Endodermal cell (in vitro differentiated cells): Measurements from ENCODE around the gene YTHDF2. TPM values are rescaled to one million over a fixed set of nuclear protein-coding genes. Genes with fewer than 3 reads are reported as not detected.
"Not testable (repeated sequence)": the region's sequence is repeated elsewhere in the genome, so short reads cannot be mapped to it uniquely, and the experiment has no call there.

Experiments used
- DNase-seq: peaks from one replicate; pipeline ENCODE4 v3.0.0-alpha.2; 2017
- H3K27ac ChIP-seq: 2 replicates; pipeline ENCODE4 v1.5.1; 2013; ENCODE audit warnings: mild to moderate bottlenecking, low read depth, low read length, moderate library complexity
- H3K27me3 ChIP-seq: 2 replicates; pipeline ENCODE4 v1.6.1; 2013; ENCODE audit warnings: mild to moderate bottlenecking, low read length, moderate library complexity; ENCODE audit not compliant: insufficient read depth, control insufficient read depth, poor library complexity, severe bottlenecking
- H3K36me3 ChIP-seq: 2 replicates; pipeline ENCODE4 v1.7.0; 2013; ENCODE audit warnings: mild to moderate bottlenecking, low read length, moderate library complexity; ENCODE audit not compliant: control insufficient read depth, insufficient read depth
- H3K4me1 ChIP-seq: one replicate; pipeline ENCODE4 v1.7.0; 2013; ENCODE audit warnings: low read length; ENCODE audit not compliant: control insufficient read depth, insufficient read depth
- H3K4me3 ChIP-seq: 2 replicates; pipeline ENCODE4 v1.5.1; 2013; ENCODE audit warnings: mild to moderate bottlenecking, low read length, moderate library complexity
- H3K9ac ChIP-seq: 2 replicates; pipeline ENCODE4 v1.6.1; 2013; ENCODE audit warnings: mild to moderate bottlenecking, low read length, moderate library complexity; ENCODE audit not compliant: poor library complexity, severe bottlenecking; ENCODE audit errors: extremely low read depth
- H3K9me3 ChIP-seq: 2 replicates; pipeline ENCODE4 v1.6.1; 2013; ENCODE audit warnings: mild to moderate bottlenecking, low read length, moderate library complexity; ENCODE audit not compliant: control insufficient read depth
- H3K27ac Mint-ChIP-seq: 2 replicates; pipeline ENCODE4 v1.8.0; 2020; ENCODE audit warnings: mixed read lengths
- H3K27me3 Mint-ChIP-seq: 2 replicates; pipeline ENCODE4 v1.8.0; 2021; ENCODE audit warnings: mild to moderate bottlenecking, mixed read lengths; ENCODE audit not compliant: insufficient read depth
- H3K36me3 Mint-ChIP-seq: 2 replicates; pipeline ENCODE4 v1.8.0; 2020; ENCODE audit warnings: low read depth, mixed read lengths
- H3K4me1 Mint-ChIP-seq: 2 replicates; pipeline ENCODE4 v1.8.0; 2020; ENCODE audit warnings: mixed read lengths
- H3K4me3 Mint-ChIP-seq: 2 replicates; pipeline ENCODE4 v1.8.0; 2020; ENCODE audit warnings: mild to moderate bottlenecking, moderate library complexity, mixed read lengths
- H3K9me3 Mint-ChIP-seq: 2 replicates; pipeline ENCODE4 v1.8.0; 2020; ENCODE audit warnings: mild to moderate bottlenecking, mixed read lengths
- CTCF ChIP-seq: fragments of 200-600 bp; sonication (generic); conservative IDR thresholded peaks from 2 replicates; pipeline ENCODE4 v1.5.0; 2021; ENCODE audit warnings: antibody characterized with exemption, mild to moderate bottlenecking
- WGBS, 2 experiments: methylation state at CpG; one replicate each; pipeline versions ENCODE4 v1.1.5 to v1.1.7; 2013; ENCODE audit warnings: missing lambda C conversion rate in 2 of 2, mixed read lengths in 1 of 2; ENCODE audit not compliant: insufficient coverage in 1 of 2, insufficient read length in 1 of 2; 5-methylcytosine and 5-hydroxymethylcytosine counted together
- total RNA-seq, 2 donors: library from RNA; stranded (reverse); fragmentation: NEBNext Ultra II Directional in 1 of 2; extraction: Animal tissue kit (Norgen Biotek cat#: 25700) in 1 of 2; gene quantifications; 2 replicates in 1 of 2; 3 replicates in 1 of 2; pipeline ENCODE4 v1.2.1, GENCODE V29; 2021

Gene YTHDF2
- total RNA-seq, 2 donors from 2014 or later: 113 to 116 TPM

- H3K4me3 Mint-ChIP-seq: no peak overlapping the region
- H3K27ac Mint-ChIP-seq: no peak overlapping the region
- Histone ChIP-seq H3K4me3 (no peak overlapping the region), H3K9ac (no peak overlapping the region), H3K4me1 (no peaks in the 10 kb centered on the region), H3K36me3 (peaks cover 77% of the 10 kb centered on the region), H3K27me3 (no peaks in the 10 kb centered on the region), H3K27ac (no peak overlapping the region), H3K9me3 (no peaks in the 10 kb centered on the region)
- H3K9me3 Mint-ChIP-seq: no peaks in the 10 kb centered on the region
- peaks cover 59% of the 10 kb centered on the region for H3K36me3 Mint-ChIP-seq
- H3K27me3 Mint-ChIP-seq: no peaks in the 10 kb centered on the region
- 80 to 100% methylated on average over 1 to 2 of the region's 2 CpGs for WGBS, 2 experiments
- H3K4me1 Mint-ChIP-seq: no peaks in the 10 kb centered on the region
- DNase-seq: no peak
- TF ChIP-seq CTCF: no peak
Observed at GRCh38 chr1:28766532-28767183, 29.9 kb downstream of the YTHDF2 start.

- Mint-ChIP-seq H3K4me1 (peaks cover 3% of the 10 kb centered on the region), H3K9me3 (no peaks in the 10 kb centered on the region), H3K27ac (no peak overlapping the region), H3K27me3 (no peaks in the 10 kb centered on the region), H3K36me3 (peaks cover 51% of the 10 kb centered on the region), H3K4me3 (no peak overlapping the region)
- TF ChIP-seq CTCF: no peak
- no peak overlapping the region for H3K27ac ChIP-seq
- no peaks in the 10 kb centered on the region for H3K27me3 ChIP-seq
- H3K9ac ChIP-seq: no peak overlapping the region
- H3K4me1 ChIP-seq: no peaks in the 10 kb centered on the region
- no peak for DNase-seq
- no peak overlapping the region for H3K4me3 ChIP-seq
- WGBS, 2 experiments: 92 to 96% methylated on average over 3 of the region's 3 CpGs
- H3K9me3 ChIP-seq: no peaks in the 10 kb centered on the region
- peaks cover 85% of the 10 kb centered on the region for H3K36me3 ChIP-seq
Observed at GRCh38 chr1:28770601-28771165, 33.9 kb downstream of the YTHDF2 start.

- H3K9me3 ChIP-seq, H3K9ac ChIP-seq, H3K27me3 ChIP-seq, DNase-seq, H3K4me1 Mint-ChIP-seq, H3K27me3 Mint-ChIP-seq, H3K9me3 Mint-ChIP-seq, H3K4me3 Mint-ChIP-seq, H3K27ac ChIP-seq, H3K4me3 ChIP-seq, H3K27ac Mint-ChIP-seq, H3K4me1 ChIP-seq: not testable (repeated sequence)
- peaks cover 40% of the 10 kb centered on the region for H3K36me3 Mint-ChIP-seq
- 94 to 100% methylated on average over 4 to 10 of the region's 10 CpGs for WGBS, 2 experiments
- H3K36me3 ChIP-seq: peaks cover 73% of the 10 kb centered on the region
Observed at GRCh38 chr1:28771921-28772320, 35.2 kb downstream of the YTHDF2 start.
